Esophagus muscularis mucosa (tissue), 3 donors: ENCODE results near the gene CNOT10.

Experiments
- POLR2A ChIP-seq: fragments of 450-650 bp; IDR thresholded peaks from one replicate; pipeline ENCODE4 v1.6.1; 2017; ENCODE audit warnings: antibody characterized with exemption, moderate library complexity, mild to moderate bottlenecking, low read depth
- POLR2AphosphoS5 ChIP-seq, 2 donors: sonication (generic); formaldehyde crosslinking; IDR thresholded peaks; one replicate each; pipeline ENCODE4 v1.6.1; 2017; ENCODE audit warnings: antibody characterized with exemption in 2 of 2
- TF ChIP-seq, protein P1 (sequence below), 3 experiments: fragments of 200-600 bp in 2 of 3; fragments of 450-650 bp in 1 of 3; sonication (generic) in 2 of 3; IDR thresholded peaks; one replicate each; pipeline ENCODE4 v1.5.1; 2017 to 2019; ENCODE audit warnings: antibody characterized with exemption in 3 of 3, mild to moderate bottlenecking in 2 of 3, moderate library complexity in 1 of 3

DNA sequence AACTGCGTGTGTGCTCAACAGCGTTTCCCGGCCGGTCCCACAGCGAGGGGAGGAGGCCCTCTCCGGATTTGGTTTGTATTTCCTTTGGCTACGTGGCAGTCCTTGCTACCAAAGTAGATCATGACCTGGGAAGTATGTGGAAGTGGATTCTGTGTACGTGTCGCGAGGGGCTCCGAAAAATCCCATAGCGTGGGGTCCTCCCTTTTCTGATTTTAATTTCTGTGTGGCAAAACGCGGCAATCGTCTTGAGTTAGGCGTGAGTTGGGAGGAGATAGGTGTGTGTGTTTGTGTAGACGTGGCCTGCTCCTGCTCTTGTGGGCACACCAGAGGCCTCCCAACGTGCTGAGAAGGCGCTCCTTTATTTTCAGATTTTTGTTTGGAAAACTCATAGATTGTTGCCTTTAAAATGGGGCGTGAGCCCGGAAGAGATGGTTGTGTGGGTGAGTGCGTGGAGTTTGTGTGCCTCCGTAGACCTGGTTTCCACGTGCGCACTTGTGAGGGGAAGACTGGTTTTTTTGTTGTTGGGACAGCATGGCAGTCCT, 134.1 kb downstream of the CNOT10 start:
- TF ChIP-seq POLR2A (no peak), POLR2AphosphoS5 (IDR thresholded peaks at IDR 0.05) (no peak)
- TF ChIP-seq, protein P1, sequence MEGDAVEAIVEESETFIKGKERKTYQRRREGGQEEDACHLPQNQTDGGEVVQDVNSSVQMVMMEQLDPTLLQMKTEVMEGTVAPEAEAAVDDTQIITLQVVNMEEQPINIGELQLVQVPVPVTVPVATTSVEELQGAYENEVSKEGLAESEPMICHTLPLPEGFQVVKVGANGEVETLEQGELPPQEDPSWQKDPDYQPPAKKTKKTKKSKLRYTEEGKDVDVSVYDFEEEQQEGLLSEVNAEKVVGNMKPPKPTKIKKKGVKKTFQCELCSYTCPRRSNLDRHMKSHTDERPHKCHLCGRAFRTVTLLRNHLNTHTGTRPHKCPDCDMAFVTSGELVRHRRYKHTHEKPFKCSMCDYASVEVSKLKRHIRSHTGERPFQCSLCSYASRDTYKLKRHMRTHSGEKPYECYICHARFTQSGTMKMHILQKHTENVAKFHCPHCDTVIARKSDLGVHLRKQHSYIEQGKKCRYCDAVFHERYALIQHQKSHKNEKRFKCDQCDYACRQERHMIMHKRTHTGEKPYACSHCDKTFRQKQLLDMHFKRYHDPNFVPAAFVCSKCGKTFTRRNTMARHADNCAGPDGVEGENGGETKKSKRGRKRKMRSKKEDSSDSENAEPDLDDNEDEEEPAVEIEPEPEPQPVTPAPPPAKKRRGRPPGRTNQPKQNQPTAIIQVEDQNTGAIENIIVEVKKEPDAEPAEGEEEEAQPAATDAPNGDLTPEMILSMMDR (IDR thresholded peaks at IDR 0.05), result no peak
